ENCODE results near the gene SLC7A4. TPM values are rescaled to one million over a fixed set of nuclear protein-coding genes. Genes with fewer than 3 reads are reported as not detected.

SLC7A4 gene
- total RNA-seq, 1 experiment from 2014 or later = not detected

DNA sequence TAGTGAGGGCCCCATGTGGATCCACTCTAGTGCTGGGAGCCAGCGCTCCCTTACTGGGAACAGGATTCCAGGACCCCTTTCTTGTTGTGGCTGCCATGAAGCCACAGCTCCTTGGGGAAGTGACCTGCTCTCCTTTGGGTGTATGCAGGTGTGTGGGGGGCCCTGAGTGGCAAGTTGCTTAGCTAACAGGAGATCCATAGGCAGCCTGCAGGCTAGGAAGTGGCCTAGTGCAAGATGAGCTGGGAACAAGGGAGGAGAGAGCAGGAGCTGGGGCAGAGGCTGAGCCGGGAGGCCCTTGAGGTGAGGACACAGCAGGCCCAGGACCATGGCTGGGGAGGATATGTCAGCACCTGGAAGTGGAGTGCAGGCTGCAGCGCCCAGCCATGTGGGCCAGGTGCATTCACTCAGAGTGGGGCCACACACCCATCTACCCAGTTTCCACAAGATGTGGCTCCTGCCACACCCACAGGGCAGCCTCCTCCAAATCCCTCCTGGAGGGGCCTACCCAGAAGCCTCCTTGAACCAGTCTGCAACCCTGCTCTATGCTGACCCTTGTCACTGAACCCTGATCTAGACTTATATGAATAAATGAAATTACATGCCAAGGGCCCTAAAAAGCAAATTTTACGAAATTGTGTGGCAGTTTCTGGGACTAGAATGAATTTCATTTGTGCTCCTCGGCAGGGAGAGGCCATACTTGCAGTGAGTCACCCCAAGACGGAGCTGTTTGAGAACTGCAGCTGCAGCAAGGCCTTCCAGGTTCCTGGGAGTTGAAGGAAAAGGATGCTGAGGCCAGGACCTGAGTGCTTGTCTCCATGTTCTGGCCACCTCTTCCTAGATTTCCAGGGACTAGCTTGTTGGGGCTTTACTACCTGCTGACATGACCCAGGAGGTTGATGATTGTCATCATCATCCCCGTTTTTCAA lies 33.7 kb downstream of the SLC7A4 start:
- peak; percentile 23 for DNase-seq (ENCODE audit: low read depth)

DNA sequence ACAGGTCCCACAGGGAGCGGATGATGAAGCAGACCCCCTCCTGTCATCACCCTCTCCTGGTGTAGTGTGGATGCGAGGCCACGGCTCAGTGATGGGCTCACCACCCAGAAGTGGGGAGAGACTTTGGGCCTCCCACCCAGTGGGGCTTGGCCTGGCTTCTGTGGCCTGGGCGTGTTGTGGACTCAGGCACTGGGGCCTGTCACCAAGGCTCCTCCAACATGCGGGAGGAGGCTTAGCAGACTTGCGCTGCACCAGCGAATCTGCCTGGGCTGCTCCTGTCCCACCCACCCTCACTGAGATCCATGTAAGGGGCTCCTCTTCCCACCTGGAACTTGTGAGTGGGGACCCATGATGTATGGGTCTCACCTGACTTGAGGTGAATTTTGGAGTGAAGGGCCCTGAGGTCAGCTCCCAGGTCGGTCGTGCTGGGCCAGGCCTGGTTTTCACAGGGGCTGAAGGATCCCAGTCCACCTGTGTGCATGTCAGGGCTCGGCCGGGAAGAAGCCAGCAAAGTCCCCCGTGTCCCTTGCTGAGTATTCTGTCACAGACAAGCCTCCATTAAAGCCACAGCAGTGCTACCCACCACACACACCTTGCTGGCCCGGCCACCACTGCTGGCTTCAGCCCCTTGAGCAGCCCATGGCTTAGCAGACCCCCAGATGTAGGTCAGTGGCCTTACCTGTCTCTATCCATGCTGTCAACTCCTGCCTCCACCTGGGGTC lies 34.7 kb downstream of the SLC7A4 start:
- DNase-seq (ENCODE audit: low read depth) = no peak

DNA sequence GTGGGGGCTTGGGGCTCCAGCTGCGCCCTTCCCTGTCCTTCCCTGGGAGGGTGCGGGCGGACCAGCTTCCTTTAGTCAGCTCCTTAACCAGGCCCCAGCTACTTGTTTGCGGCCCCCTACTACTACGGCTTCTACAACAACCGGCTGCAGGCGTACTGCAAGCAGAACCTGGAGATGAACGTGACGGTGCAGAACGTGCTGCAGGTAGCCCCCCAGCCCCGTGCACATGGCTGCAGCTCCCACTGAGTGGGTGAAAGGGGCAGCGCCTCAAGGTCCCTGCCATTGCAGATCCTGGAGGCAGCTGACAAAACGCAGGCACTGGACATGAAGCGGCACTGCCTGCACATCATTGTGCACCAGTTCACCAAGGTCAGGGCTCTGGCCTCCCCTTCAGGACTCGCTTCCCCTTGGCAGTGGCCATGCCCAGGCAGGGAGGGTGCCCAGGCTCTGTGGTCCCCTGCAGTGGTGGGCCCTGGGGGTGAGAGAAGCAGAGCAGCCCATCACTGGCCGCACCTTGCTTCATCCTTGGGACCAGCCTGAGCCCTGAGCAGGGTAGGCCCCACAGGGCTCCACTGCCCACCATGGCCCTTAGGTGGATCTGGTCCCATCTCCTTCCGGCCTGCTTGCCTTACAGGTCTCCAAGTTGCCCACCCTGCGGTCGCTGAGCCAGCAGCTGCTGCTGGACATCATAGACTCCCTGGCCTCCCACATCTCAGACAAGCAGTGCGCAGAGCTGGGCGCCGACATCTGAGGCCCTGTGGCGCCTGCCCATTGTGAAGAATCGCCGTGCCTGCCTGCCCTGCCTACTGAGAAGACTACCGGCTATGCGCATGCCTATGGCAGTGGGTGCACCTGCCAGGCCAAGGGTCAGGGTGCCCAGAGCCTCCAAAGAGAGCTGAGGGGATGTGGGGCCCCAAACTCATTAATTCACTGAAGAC lies 35.5 kb downstream of the SLC7A4 start:
- DNase-seq (ENCODE audit: low read depth) = no peak

DNA sequence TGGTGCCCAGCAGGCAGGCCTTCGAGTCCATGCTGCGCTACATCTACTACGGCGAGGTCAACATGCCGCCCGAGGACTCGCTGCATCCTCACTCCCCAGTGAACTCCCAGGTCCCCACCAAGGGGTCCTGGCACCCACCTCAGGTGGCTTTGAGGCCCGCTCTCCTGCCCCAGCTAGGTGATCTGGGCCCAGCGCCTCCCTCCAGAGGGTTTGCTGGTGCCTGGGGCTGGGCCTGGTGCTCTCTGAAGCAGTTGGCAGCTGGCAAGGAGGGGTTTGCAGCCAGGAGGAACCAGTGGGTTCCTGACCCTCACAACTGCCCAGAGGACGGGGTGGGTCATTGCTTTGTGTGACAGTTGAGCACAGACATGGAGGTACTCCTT lies 36.3 kb downstream of the SLC7A4 start:
- no peak for DNase-seq (ENCODE audit: low read depth)

DNA sequence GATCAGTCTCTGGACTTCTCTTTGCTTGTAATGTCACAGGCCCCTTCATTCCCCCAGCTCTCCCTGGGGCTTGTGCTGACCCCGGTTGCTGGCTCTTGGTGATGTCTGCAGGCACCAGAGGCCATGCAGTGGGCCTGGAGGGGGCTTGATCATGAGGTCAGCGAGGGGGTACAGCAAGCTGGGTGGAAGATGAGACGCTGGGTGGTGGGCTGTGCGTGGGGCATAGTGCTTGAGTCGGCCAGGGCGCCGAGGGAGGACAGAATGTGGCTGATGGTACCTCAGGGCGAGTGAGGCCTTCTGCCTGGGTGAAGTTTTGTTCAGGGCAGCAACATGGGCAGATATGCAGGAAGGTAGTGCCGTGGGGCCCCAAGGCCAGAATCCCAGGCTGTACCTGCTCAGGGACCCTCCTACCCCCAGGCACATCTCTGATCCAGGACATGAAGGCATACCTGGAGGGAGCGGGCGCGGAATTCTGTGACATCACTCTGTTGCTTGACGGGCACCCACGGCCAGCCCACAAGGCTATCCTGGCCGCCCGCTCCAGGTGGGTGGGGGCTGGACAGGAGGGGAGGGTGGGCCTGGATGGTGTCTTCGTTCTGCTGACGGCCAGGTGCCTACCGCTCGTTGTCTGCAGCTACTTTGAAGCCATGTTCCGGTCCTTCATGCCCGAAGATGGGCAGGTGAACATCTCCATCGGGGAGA lies 36.9 kb downstream of the SLC7A4 start:
- no peak for DNase-seq (ENCODE audit: low read depth)

DNA sequence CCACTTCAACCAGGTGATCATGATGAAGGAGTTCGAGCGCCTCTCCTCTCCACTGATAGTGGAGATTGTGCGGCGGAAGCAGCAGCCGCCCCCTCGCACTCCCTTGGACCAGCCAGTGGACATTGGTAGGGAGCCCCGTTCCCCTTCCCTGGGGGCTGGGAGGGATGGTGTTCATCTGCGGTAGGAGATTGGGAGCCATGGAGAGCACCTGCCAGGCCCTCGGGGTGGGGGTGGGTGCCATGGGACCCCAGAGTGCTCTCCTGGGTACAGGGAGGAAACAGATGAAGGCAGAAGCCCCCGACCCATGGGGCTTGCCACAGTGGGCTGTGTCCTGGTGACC lies 37.5 kb downstream of the SLC7A4 start:
- DNase-seq (ENCODE audit: low read depth) = no peak

DNA sequence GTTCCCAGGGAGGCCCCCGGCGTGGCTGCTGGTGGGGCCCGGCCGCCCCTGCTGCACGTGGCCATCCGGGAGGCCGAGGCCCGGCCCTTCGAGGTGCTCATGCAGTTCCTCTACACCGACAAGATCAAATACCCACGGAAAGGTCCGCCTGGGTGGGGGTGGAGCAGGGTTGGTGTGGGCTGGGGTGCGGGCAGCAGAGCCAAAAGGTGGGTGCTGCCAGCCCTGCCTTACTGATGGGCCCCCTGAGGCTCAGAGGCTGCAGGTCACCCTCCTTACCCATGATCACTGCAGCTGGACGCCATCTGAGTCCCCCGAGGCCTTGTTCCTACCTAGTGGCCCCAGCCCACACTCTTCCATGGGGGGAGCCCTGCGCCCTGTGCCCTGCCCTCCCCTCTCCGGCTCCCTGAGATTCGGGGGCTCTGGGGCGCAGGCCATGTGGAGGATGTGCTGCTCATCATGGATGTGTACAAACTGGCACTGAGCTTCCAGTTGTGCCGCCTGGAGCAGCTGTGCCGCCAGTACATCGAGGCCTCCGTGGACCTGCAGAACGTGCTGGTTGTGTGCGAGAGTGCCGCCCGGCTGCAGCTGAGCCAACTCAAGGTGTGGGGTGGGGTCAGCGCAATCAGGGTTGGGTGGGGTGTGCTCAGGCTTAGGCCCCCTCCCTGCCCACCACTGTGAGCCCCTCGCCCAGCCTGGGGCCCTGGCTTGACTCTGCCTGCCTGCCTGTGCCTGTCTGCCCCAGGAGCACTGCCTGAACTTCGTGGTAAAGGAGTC lies 38.0 kb downstream of the SLC7A4 start:
- no peak for DNase-seq (ENCODE audit: low read depth)

DNA sequence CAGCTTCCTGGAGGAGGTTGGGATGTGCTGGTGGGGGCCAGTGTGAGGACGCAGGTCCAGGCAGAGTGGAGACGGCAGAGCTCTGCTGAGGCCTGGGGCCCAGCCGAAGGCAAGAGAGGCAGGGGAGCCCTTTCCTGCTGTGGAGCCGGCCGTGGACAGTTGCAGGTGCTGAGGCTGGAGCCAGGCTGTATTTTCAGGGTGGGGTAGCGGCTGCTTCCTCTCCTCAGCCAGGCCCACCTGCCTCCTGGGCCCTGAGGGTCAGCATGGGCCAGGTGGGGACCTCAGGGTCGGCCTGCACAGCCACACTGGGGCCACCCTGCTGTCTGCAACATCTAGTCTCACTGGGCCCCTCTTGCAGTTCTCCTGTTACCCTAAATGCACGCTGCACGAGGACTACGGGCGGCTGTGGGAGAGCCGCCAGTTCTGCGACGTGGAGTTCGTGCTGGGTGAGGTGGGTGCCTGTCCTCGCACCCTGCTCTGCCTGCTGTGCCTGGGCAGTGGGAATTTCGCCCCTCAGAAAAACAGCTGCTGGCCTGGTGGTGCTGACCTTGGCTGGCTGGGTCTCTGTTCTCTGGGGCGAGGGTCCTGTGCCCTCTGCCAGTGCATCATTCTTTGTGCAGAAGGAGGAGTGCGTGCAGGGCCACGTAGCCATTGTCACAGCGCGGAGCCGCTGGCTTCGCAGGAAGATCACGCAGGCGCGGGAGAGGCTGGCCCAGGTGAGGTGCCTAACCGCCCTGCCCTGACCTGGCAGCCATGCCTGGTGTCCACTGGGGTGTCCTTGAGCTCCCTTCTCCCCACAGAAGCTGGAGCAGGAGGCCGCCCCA lies 38.8 kb downstream of the SLC7A4 start:
- no peak for DNase-seq (ENCODE audit: low read depth)

DNA sequence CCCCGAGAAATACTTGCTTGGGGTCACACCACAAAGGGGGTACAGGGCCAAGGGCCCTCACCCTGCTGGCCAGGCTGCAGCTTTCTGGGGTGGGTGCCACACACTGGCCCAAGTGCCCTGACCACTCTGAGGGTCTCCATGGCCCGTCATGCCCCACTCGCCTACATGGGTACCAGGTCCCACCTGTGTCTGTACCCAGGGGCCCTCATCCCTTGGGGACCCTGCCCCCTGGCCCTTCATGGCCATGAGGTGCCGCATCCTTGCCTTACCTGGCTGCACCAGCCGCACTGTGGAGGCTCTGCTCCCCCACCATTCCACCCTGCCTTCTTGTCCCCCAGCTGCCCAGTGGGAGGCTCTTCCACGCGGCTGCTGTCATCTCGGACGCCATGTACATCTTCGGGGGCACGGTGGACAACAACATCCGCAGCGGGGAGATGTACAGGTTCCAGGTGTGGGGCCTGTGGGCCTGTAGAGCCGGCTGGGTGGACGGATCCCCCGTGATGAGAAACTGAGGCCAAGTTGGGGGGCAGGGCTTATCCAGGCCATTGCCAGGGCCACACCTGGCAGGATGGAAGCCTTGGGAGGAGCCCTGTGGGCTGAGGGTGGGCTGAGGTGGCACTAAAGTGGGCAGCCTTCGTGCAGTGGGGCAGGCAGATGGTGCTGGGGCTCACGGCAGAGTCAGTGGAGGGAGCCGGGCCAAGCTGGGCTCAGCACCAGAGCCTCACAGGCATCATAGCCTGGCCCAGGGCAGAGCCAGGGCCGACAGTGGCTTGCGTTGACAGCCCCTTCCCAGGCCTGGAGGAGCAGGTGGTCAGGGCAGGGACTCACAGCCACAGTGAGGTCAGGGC lies 39.7 kb downstream of the SLC7A4 start:
- DNase-seq (ENCODE audit: low read depth) = no peak

DNA sequence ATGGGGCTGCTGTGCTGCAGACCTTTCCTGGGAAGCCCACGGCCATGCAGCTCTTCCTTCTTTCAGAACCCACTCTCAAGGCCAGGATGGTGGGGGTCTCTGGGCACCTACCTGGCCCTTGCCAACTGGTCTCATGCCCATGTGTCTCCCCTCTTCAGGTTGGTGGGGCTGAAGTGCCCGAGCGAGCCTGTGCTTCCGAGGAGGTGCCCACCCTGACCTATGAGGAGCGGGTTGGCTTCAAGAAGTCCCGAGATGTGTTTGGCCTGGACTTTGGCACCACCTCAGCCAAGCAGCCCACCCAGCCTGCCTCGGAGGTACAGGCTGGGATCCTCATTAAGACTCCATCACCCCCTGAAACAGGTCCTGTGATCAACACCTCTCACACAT lies 40.3 kb downstream of the SLC7A4 start:
- no peak for DNase-seq (ENCODE audit: low read depth)

DNA sequence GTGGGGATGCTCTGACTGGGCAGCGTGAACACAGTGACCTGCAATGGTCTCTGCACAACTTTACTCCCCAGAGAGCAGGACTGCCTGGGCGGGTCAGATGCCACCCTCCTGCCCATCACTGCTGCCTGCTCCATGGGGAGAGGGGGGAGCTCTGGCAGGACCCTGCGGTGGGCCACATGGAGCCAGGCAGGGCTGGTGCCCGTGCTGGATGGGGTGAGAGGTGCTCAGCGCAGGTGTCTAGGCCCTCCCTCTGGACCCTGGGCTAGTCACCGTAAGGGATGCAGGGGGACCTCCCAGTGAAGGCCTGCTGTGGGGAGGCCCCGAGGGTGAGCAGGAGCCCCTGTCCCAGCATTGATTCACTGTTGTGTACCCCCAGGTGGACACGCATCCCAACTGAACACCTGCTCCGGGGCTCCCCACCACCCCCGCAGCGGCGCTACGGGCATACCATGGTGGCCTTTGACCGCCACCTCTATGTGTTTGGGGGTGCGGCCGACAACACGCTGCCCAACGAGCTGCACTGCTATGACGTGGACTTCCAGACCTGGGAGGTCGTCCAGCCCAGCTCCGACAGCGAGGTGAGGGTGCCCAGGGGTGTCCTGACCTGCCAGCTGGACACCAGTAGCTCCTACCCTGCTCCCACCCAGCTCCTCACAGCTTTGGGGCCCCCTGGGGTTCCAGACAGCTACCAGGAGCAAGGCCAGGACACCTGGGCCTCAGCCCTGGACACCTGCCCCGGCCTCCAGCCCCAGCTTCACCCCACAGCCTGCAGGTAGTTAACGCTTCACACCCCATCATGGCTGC lies 40.9 kb downstream of the SLC7A4 start:
- no peak for DNase-seq (ENCODE audit: low read depth)

DNA sequence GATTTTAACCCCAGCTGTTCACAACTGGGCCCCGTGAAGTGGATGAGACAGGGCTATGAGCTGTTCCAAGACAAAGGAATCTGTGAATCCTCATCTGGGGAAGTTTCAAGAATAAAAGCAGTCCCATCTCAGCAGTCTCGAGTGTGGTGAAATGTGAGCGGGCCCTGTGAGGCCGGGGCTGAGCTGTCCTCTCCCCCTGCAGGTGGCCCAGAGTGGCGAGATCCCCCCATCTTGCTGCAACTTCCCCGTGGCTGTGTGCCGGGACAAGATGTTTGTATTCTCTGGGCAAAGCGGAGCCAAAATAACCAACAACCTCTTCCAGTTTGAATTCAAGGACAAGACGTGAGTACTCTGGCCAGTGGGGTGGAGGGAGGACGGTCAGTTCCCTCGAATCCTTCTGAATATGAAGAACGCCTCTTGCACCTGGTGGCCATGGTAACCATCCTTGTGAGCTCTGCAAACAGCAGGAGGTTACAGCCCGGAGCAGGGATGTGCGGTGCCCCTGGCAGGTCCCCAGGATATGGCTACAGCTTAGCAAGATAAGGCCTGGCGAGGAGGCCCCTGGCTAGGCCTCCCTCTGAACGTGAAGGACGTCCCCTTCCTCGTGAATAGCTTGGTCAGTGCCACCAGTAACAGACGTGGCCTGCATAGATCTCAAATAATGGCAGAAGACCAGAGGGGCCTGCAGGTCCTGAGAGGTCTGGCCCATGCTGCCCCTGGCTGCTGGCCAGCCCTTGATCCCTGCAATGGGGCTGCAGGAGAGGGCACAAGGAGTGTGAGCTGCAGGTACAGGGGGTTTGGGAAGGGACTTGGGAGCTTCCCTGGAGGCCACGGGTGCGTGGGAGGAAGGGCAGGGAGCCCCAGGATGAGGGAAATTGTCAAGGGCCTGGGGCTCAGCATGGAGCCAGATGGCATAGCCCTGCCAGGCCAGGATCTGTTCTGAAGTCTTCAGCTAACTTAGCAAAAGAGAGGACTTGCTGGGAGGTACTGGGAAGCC lies 41.9 kb downstream of the SLC7A4 start:
- no peak for DNase-seq (ENCODE audit: low read depth)

DNA sequence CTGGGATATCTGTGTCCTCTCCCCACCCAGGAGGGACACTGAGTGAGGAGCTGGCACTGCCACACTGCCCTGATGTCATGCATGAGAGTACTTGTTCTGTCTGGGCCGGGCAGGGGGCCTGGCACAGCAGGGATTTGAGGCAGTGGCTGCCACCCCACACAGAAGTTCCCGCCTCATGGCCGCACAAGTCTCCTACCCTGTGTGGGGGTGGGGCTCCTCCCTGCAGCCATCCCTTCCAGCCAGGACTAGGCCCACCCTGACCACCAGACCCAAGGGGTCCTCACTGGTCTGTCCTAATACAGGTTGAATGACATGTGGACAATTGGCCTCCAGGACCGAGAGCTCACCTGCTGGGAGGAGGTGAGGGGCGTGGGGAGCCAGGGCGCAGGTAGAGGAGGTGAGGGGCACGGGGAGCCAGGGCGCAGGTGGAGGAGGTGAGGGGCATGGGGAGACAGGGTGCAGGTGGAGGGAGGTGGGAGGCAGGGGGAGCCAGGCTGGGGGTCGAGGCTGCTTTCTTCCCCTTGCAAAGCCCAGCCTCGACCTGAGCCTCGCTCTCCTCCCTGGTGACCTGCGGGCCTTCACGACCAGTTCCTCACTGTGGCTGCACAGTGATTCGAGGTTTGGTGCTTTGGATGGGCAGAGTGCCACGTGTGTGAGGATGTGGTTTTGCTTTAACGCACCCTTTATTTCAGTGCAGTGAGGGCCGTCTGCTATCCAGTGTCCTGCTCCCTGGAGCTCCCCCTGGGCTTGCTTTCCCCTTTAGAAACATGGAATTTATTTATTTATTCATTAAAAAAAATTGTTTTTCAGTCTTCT lies 42.8 kb downstream of the SLC7A4 start:
- DNase-seq (ENCODE audit: low read depth) = peak; percentile 52

DNA sequence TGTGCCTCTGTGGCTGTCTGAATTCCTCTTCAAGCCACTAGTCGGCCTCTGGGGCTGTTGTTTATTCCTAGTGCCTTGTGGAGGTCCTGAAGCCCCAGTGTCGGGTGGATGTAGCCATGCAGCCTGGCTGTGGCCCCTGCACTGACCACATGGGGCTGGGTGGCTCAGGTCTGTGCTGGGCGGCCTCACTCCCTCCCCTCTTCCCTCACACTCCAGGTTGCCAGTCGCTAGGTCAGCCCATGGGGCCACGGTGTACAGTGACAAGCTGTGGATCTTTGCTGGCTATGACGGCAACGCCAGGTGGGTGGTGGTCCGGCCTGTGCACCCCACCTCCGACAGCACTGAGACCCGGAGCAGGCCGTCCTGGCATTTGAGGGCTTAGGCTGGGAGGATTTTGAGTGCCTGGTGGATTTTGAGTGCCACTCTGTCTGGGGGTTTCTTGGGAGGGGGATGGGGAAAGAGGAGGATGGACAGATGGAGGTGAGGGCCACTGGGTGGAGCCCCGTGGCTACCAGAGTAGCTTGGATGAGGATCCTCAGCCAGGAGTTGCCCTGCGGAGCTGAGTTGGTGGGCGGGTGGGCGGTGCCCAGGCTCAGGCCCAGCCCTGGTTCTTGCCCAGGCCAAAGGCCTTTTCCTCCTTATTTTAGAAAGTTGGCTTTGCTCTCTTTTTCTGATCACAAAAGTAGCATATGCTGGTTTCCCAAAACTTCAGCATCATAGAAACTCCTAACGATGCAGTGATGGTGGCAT lies 43.6 kb downstream of the SLC7A4 start:
- no peak for DNase-seq (ENCODE audit: low read depth)

DNA sequence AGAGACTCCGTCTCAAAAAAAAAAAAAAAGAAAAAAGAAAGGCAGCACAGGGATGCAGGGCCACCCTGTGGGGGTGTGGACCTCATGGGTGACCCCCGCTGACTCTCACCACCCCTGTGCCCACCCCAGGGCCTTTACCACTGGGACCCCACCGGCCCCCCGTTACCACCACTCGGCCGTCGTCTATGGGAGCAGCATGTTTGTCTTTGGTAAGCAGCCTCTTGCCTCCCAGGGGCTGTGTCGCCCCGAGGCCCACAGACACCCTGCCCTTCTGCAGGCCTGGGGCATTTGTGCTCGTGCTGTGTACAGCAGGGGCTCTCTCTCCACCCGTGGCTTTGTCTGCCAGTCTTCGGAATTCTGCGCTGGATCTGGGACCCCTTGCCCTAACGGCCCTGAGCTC lies 45.0 kb downstream of the SLC7A4 start:
- no peak for DNase-seq (ENCODE audit: low read depth)
